ENCODE data around the gene GCH1. TPM values are rescaled to one million over a fixed set of nuclear protein-coding genes. Genes with fewer than 3 reads are reported as not detected.

Gene GCH1
- total RNA-seq, 1 experiment from 2014 or later, result 7.7 TPM

DNA sequence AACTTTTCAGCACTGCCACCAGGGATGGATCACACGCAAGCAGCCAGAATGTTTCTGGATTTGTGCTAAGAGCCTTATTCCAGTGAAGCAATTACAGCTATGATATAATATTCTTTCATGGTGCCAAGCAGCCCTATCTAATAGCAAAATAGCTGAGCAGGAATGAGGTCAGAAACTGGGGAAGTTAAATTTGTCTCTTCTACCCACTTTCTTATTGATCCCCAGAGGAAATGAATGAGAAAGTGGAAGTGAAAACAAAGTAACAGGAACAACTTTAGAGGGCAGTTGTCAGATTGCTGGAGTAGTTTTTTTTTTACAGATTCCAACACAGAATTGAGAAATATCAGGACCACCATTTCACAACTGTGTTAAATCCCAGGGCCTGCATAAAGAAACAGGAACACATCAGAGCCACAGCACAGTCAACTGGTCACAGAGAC is 44.8 kb downstream of the GCH1 start:
- ChIA-PET CTCF (interaction anchor here (0.6 kb wide), 1 partner anchor 41 kb away, joined by 4 read pairs; no protein-coding TSS in a partner anchor), POLR2A (ENCODE audit: low non-redundant PET) (no interaction called here)
- BruUV-seq (replicated peaks), result no TSS peak
- H3K9me3 ChIP-seq (ENCODE audit: low read depth, low read length, poor library complexity, severe bottlenecking), result no peaks in the 10 kb centered on the region
- H3K36me3 ChIP-seq (ENCODE audit: insufficient read depth, low read length, poor library complexity, severe bottlenecking), result no peaks in the 10 kb centered on the region
- DNase-seq (ENCODE audit: low spot score), result no peak
- H3K4me3 ChIP-seq (ENCODE audit: low read depth, low read length, poor library complexity, severe bottlenecking), result no peak overlapping the region
- intact Hi-C loops (cut with micrococcal nuclease; ENCODE audit: unreplicated experiment), result no loop called here
- H3K27ac ChIP-seq (ENCODE audit: low read depth, low read length, poor library complexity, severe bottlenecking), result no peak overlapping the region
- H3K4me1 ChIP-seq (ENCODE audit: insufficient read depth, low read length, poor library complexity, severe bottlenecking), result peaks cover 17% of the 10 kb centered on the region
- no peaks in the 10 kb centered on the region for H3K27me3 ChIP-seq (replicated peaks; ENCODE audit: insufficient read depth, low read depth, low read length, poor library complexity)
- TF ChIP-seq, protein P1, sequence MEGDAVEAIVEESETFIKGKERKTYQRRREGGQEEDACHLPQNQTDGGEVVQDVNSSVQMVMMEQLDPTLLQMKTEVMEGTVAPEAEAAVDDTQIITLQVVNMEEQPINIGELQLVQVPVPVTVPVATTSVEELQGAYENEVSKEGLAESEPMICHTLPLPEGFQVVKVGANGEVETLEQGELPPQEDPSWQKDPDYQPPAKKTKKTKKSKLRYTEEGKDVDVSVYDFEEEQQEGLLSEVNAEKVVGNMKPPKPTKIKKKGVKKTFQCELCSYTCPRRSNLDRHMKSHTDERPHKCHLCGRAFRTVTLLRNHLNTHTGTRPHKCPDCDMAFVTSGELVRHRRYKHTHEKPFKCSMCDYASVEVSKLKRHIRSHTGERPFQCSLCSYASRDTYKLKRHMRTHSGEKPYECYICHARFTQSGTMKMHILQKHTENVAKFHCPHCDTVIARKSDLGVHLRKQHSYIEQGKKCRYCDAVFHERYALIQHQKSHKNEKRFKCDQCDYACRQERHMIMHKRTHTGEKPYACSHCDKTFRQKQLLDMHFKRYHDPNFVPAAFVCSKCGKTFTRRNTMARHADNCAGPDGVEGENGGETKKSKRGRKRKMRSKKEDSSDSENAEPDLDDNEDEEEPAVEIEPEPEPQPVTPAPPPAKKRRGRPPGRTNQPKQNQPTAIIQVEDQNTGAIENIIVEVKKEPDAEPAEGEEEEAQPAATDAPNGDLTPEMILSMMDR (conservative IDR thresholded peaks at IDR 0.05; ENCODE audit: low read depth, low read length), result no peak
- no peak for TF ChIP-seq EZH2 (IDR thresholded peaks at IDR 0.05; ENCODE audit: borderline replicate concordance, low read depth, low read length, poor library complexity, severe bottlenecking)

GRCh38 chr14:54856152-54856551 is 46.5 kb downstream of the GCH1 start:
- POLR2A ChIA-PET (ENCODE audit: low non-redundant PET), result no interaction called here
- H3K27ac ChIP-seq (ENCODE audit: low read depth, low read length, poor library complexity, severe bottlenecking), result no peak overlapping the region
- no peak overlapping the region for H3K4me3 ChIP-seq (ENCODE audit: low read depth, low read length, poor library complexity, severe bottlenecking)
- no TSS peak for BruUV-seq (replicated peaks)
- no peaks in the 10 kb centered on the region for H3K27me3 ChIP-seq (replicated peaks; ENCODE audit: insufficient read depth, low read depth, low read length, poor library complexity)
- H3K36me3 ChIP-seq (ENCODE audit: insufficient read depth, low read length, poor library complexity, severe bottlenecking), result no peaks in the 10 kb centered on the region
- H3K4me1 ChIP-seq (ENCODE audit: insufficient read depth, low read length, poor library complexity, severe bottlenecking), result peaks cover 17% of the 10 kb centered on the region
- DNase-seq (ENCODE audit: low spot score), result no peak
- no peaks in the 10 kb centered on the region for H3K9me3 ChIP-seq (ENCODE audit: low read depth, low read length, poor library complexity, severe bottlenecking)
- CTCF ChIA-PET, result interaction anchor here (1.2 kb wide), 1 partner anchor 165 kb away, joined by 5 read pairs; no protein-coding TSS in a partner anchor
- TF ChIP-seq EZH2 (IDR thresholded peaks at IDR 0.05; ENCODE audit: borderline replicate concordance, low read depth, low read length, poor library complexity, severe bottlenecking), result no peak
- TF ChIP-seq, protein P1 (conservative IDR thresholded peaks at IDR 0.05; ENCODE audit: low read depth, low read length), result no peak
- intact Hi-C loops (cut with micrococcal nuclease; ENCODE audit: unreplicated experiment), result no loop called here

GRCh38 chr14:54854181-54854580 is 48.4 kb downstream of the GCH1 start:
- Histone ChIP-seq H3K27me3 (replicated peaks; ENCODE audit: insufficient read depth, low read depth, low read length, poor library complexity) (no peaks in the 10 kb centered on the region), H3K27ac (ENCODE audit: low read depth, low read length, poor library complexity, severe bottlenecking) (no peak overlapping the region), H3K4me3 (ENCODE audit: low read depth, low read length, poor library complexity, severe bottlenecking) (no peak overlapping the region), H3K4me1 (ENCODE audit: insufficient read depth, low read length, poor library complexity, severe bottlenecking) (peaks cover 17% of the 10 kb centered on the region), H3K9me3 (ENCODE audit: low read depth, low read length, poor library complexity, severe bottlenecking) (no peaks in the 10 kb centered on the region), H3K36me3 (ENCODE audit: insufficient read depth, low read length, poor library complexity, severe bottlenecking) (no peaks in the 10 kb centered on the region)
- no TSS peak for BruUV-seq (replicated peaks)
- POLR2A ChIA-PET (ENCODE audit: low non-redundant PET), result no interaction called here
- CTCF ChIA-PET, result no interaction called here
- intact Hi-C loops (cut with micrococcal nuclease; ENCODE audit: unreplicated experiment), result no loop called here
- no peak for TF ChIP-seq EZH2 (IDR thresholded peaks at IDR 0.05; ENCODE audit: borderline replicate concordance, low read depth, low read length, poor library complexity, severe bottlenecking)
- TF ChIP-seq, protein P1 (conservative IDR thresholded peaks at IDR 0.05; ENCODE audit: low read depth, low read length), result no peak
- DNase-seq (ENCODE audit: low spot score), result no peak
